22Rv1 (cell line): Measurements from ENCODE around the gene CCM2.

Experiments used
- ZFX ChIP-seq: fragments of 450-650 bp; IDR thresholded peaks from 2 replicates; pipeline ENCODE4 v1.6.1; 2017; ENCODE audit warnings: antibody characterized with exemption, borderline replicate concordance
- TF ChIP-seq, protein P1 (sequence below): fragments of 450-650 bp; IDR thresholded peaks from 2 replicates; pipeline ENCODE4 v1.5.1; 2017; ENCODE audit warnings: mild to moderate bottlenecking

DNA sequence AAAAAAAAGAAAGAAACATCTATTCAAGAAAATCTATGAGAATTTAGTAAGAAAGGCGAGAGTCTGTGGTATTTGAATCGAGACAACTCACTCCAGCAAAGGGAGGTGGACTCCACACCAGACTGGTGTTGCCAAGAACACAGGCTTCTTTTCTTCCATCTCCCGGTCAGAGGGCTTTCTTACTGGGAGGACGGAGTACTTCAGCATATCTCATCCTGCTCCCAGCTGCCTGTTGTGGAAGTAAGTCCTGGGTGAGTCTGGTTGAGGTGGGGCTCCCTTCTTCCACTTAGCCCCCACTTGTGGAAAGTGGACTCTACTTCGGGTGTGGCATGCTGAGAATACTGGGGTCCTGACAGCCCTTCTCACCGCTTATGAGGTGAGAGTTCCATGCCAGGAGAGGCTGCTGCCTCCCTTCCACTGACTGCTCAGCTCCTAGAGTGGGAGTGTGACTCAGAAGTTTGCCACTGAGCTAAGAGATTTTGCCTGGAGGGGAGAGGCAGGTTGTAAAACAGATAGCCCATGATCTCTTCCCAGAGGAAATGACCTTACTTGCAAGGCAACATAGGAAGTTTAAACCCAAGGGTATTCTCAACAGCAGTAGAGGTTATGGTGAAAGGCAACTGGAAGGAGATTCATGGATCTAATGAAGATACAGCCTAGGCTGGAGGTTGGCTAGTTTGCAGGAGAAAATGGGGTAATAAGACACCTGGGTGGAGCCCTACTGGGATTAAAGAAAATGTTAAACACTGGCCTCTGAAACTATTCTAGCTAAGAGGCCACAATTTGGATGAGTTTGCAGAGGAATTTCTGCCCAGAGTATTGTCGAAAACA, 92.3 kb downstream of the CCM2 start:
- TF ChIP-seq, protein P1, sequence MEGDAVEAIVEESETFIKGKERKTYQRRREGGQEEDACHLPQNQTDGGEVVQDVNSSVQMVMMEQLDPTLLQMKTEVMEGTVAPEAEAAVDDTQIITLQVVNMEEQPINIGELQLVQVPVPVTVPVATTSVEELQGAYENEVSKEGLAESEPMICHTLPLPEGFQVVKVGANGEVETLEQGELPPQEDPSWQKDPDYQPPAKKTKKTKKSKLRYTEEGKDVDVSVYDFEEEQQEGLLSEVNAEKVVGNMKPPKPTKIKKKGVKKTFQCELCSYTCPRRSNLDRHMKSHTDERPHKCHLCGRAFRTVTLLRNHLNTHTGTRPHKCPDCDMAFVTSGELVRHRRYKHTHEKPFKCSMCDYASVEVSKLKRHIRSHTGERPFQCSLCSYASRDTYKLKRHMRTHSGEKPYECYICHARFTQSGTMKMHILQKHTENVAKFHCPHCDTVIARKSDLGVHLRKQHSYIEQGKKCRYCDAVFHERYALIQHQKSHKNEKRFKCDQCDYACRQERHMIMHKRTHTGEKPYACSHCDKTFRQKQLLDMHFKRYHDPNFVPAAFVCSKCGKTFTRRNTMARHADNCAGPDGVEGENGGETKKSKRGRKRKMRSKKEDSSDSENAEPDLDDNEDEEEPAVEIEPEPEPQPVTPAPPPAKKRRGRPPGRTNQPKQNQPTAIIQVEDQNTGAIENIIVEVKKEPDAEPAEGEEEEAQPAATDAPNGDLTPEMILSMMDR: no peak
- no peak for TF ChIP-seq ZFX
